ENCODE data around the gene ZNF549.
"Not testable (repeated sequence)": the region's sequence is repeated elsewhere in the genome, so short reads cannot be mapped to it uniquely, and the experiment has no call there.

DNA sequence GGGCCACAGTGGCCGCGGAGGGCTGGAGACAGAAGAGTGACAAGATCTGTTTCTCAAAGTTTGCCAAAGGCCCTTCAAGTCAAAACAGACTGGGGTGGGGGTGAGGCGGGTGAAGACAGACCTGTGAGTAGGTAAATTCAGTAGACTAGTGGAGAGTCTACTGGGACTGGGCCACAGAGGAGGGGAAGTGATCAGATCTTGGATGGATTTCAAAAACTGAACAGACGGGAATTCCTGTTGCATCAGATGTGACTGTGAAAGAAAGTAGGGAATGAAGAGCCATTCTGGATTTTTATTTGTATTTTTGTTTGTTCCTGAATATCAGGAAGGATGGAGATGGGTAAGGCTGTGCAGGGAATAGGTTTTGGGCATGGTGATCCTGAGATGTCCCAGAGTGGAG, 26.8 kb upstream of the ZNF549 start:
- TF ChIP-seq POLR2A (IDR thresholded peaks at IDR 0.05; ENCODE audit: low read length); GATA1 (IDR thresholded peaks at IDR 0.05; ENCODE audit: low read depth, low read length): not testable (repeated sequence)

All from erythroblast (primary cell).